ENCODE data around the gene SMIM33.
"Not testable (repeated sequence)": the region's sequence is repeated elsewhere in the genome, so short reads cannot be mapped to it uniquely, and the experiment has no call there.

DNA sequence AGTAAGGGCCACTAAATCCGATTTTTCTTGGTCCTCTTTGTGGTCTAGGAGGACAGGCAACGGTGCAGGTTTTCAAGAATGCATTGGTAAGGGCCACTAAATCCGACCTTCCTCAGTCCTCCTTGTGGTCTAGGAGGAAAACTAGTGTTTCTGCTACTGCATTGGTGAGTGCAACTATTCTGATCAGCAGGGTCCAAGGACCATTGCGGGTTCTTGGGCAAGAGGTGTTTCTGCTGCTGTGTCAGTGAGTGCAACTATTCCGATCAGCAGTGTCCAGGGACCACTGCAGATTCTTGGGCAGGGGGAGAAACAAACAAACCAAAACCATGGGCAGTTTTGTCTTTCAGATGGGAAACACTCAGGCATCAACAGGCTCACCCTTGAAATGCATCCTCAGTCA, 33.9 kb downstream of the SMIM33 start:
- not testable (repeated sequence) for TF ChIP-seq EZH2, CTCF, EZH2phosphoT487 (IDR thresholded peaks at IDR 0.05)
